ENCODE measurements around the gene PSD2.

GRCh38 chr5:139875957-139876356, 80.3 kb downstream of the PSD2 start:
- TF ChIP-seq ZBTB1 (CRISPR knock-in tag; IDR thresholded peaks at IDR 0.05; ENCODE audit: borderline replicate concordance): no peak
- no peak for TF ChIP-seq POLR2AphosphoS5 (IDR thresholded peaks at IDR 0.05; ENCODE audit: low read depth, low read length)
- no peak for TF ChIP-seq CTCF (CRISPR knock-in tag; IDR thresholded peaks at IDR 0.05)
- TF ChIP-seq YY1 (IDR thresholded peaks at IDR 0.05; ENCODE audit: insufficient read depth, insufficient replicate concordance, low read depth, low read length): no peak
- no peak for TF ChIP-seq RXRA (CRISPR knock-in tag; IDR thresholded peaks at IDR 0.05)
- TF ChIP-seq TAF1 (CRISPR knock-in tag; IDR thresholded peaks at IDR 0.05): no peak
- no peak for TF ChIP-seq ZNF766 (CRISPR knock-in tag; IDR thresholded peaks at IDR 0.05; ENCODE audit: borderline replicate concordance)
- no peak for TF ChIP-seq WIZ (CRISPR knock-in tag; IDR thresholded peaks at IDR 0.05)

Measured in HepG2 (cell line).